Measurements from ENCODE around the gene CDKN2AIPNL. TPM values are rescaled to one million over a fixed set of nuclear protein-coding genes. Genes with fewer than 3 reads are reported as not detected.

Gene CDKN2AIPNL
- total and polyA plus RNA-seq, 2 donors (not counting 3 experiments of a cell fraction or from before 2014, with no cell fraction given) = 22.2 to 36.5 TPM

DNA sequence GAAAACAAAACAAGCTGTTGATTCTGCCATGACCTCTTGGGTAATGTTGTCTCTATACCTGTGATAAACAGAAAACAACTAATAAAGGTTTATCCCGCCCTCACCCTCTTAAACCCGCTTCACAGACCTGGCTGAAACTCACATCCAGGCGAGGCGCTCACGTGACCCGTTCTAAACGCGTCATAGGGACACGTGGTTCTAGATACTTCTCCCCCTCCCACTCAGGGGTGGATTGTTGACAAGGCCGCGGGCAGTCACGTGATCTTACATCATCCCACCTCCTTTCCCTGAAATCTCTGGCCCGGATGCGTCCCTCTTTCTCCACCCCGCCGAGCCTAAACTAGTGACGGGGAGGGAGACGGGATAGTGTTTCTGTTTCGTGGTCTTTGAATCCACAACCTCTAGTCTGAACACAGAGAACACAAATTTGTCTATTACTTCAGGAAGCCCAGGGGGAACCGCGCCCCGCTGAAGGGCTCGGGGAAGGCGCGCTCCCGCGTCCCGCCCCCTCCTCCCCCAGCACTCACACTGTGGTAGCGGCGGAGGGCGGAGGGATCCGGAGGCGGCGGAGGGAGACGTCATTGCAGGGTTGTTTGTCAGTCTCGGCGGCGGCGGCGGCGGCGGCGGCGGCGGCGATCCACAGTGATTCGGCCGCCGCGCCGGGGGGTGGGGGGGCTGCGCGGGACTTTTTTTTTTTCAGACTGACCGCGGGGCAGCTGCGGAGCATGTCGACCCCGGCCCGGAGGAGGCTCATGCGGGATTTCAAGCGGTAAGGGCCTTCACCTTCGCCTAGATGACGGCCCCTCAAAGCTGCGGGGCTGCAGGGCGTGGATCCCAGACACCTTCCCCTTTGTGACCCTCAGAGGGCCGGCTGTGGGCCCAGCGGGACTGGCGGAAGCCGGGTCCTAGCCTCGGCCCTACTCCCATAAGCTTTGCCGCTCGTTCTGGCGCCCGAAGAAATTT, 40.5 kb downstream of the CDKN2AIPNL start, which contains the start of gene UBE2B:
Gene UBE2B, plus strand, starts transcription at position 699 of the 963 bp plus-strand sequence. Its CDS starts 27 bp downstream, at position 726.
- intact Hi-C loops (cut with micrococcal nuclease) = loop anchor here (1.0 to 5.0 kb wide), 7 partner anchors 40 to 261 kb away; partner anchors contain the start of genes CDKN2AIPNL and SAR1B

More for the DNA sequence above, 40.5 kb downstream of the CDKN2AIPNL start, which contains the start of gene UBE2B:
- H3K9me1 ChIP-seq (replicated peaks; ENCODE audit: control insufficient read depth, extremely low read depth, insufficient read depth, low read length) = no peaks in the 10 kb centered on the region
- DNase-seq (ENCODE audit: low read depth, low spot score) (peak; percentile 99), FAIRE-seq (peak; percentile 96)
- peak within 1 kb of the TSS; percentile 97 for H3K27ac ChIP-seq (ENCODE audit: insufficient read depth, low read depth, low read length)
- H4K20me1 ChIP-seq (replicated peaks; ENCODE audit: control insufficient read depth, extremely low read depth, insufficient read depth, low read length) = peaks cover 10% of the 10 kb centered on the region
- no peaks in the 10 kb centered on the region for H3K9me3 ChIP-seq (replicated peaks; ENCODE audit: control insufficient read depth, insufficient read depth, low read length)
- H3K4me1 ChIP-seq (ENCODE audit: control insufficient read depth, extremely low read depth, insufficient read depth, low read length) = peaks cover 11% of the 10 kb centered on the region
- ChIA-PET POLR2A (interaction anchor here (0.6 to 1.0 kb wide), 7 partner anchors 65 to 216 kb away, joined by 3 to 4 read pairs (median 3); no protein-coding TSS in a partner anchor), CTCF (interaction anchor here (1.0 to 2.0 kb wide), 6 partner anchors 40 to 216 kb away, joined by 3 to 11 read pairs (median 4); partner anchors contain the start of gene CDKN2AIPNL)
- peaks cover 0 to 2% of the 10 kb centered on the region in 2 experiments for H3K36me3 ChIP-seq (ENCODE audit: control insufficient read depth in 2 of 2, extremely low read depth in 1 of 2, insufficient read depth in 2 of 2, low read length in 2 of 2)
- peak within 1 kb of the TSS; percentile 91 to 94 (median 93) for H3K4me3 ChIP-seq (replicated peaks in 1 of 3; ENCODE audit: insufficient read depth in 1 of 3, low read depth in 1 of 3, low read length in 3 of 3)
- peak within 1 kb of the TSS; percentile 77 for H3K4me2 ChIP-seq (ENCODE audit: insufficient read depth, low read length)
- BruUV-seq (replicated peaks) = no TSS peak
- dilution Hi-C loops (cut with MboI; ENCODE audit: extremely low pct_ligation_motif_present, low sequenced_read_pairs) = no loop called here
- H3K9ac ChIP-seq (replicated peaks; ENCODE audit: extremely low read depth, insufficient read depth, low read length) = peak within 1 kb of the TSS; percentile 98
- TF ChIP-seq, protein P1, sequence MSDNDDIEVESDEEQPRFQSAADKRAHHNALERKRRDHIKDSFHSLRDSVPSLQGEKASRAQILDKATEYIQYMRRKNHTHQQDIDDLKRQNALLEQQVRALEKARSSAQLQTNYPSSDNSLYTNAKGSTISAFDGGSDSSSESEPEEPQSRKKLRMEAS (IDR thresholded peaks at IDR 0.05; ENCODE audit: insufficient read depth, insufficient read length) = peak; percentile 100
- TF ChIP-seq FOS (IDR thresholded peaks at IDR 0.05; ENCODE audit: borderline replicate concordance, insufficient read depth, low read length) (peak; percentile 9), POLR2AphosphoS5 (IDR thresholded peaks at IDR 0.05; ENCODE audit: insufficient read depth, low read depth, low read length) (peak; percentile 79), EZH2 (IDR thresholded peaks at IDR 0.05; ENCODE audit: borderline replicate concordance, low read depth, low read length, severe bottlenecking) (no peak), GATA2 (IDR thresholded peaks at IDR 0.05; ENCODE audit: insufficient read depth, insufficient read length, low read depth, low read length) (no peak), POLR2A (IDR thresholded peaks at IDR 0.05; ENCODE audit: low read depth, low read length) (peak; percentile 90), JUN (IDR thresholded peaks at IDR 0.05; ENCODE audit: borderline replicate concordance, insufficient read depth, insufficient read length, low read depth) (peak; percentile 44)
- peak within 1 kb of the TSS; percentile 94 for H2AFZ ChIP-seq (ENCODE audit: low read depth, low read length)
- H3K27me3 ChIP-seq (ENCODE audit: control insufficient read depth in 2 of 2, insufficient read depth in 2 of 2, low read length in 2 of 2) = no peaks in the 10 kb centered on the region
- H3K79me2 ChIP-seq (ENCODE audit: control insufficient read depth, insufficient read depth, low read length) = peaks cover 43% of the 10 kb centered on the region

Data from endothelial cell of umbilical vein (primary cell).